ENCODE results near the gene PAGR1. TPM values are rescaled to one million over a fixed set of nuclear protein-coding genes. Genes with fewer than 3 reads are reported as not detected.

PAGR1 gene
- total and polyA plus RNA-seq, 2 of the 13 experiments (the other 11 are each of a cell fraction or from before 2014, with no cell fraction given) = 9.8 to 66.4 TPM

- TF ChIP-seq ZNF101 (CRISPR knock-in tag; IDR thresholded peaks at IDR 0.05; ENCODE audit: borderline replicate concordance, low read depth) = peak; percentile 60; the same call in 1 of the 2 replicates
- TF ChIP-seq ZNF235 (CRISPR knock-in tag; IDR thresholded peaks at IDR 0.05; ENCODE audit: borderline replicate concordance) = peak; percentile 94
- TF ChIP-seq SNRNP70 (IDR thresholded peaks at IDR 0.05; ENCODE audit: low read depth, low read length) = no peak
- peak; percentile 97 for TF ChIP-seq ZNF891 (CRISPR knock-in tag; IDR thresholded peaks at IDR 0.05)
- TF ChIP-seq SRSF1 (optimal IDR thresholded peaks at IDR 0.05; ENCODE audit: low read depth, low read length) = peak; percentile 97
- TF ChIP-seq ZNF382 (CRISPR knock-in tag; IDR thresholded peaks at IDR 0.05; ENCODE audit: borderline replicate concordance) = no peak
- TF ChIP-seq PBX3 (CRISPR knock-in tag; IDR thresholded peaks at IDR 0.05; ENCODE audit: borderline replicate concordance) = no peak; the same call in 1 of the 2 replicates
- no peak; the same call in 1 of the 2 replicates for TF ChIP-seq PAF1 (CRISPR knock-in tag; IDR thresholded peaks at IDR 0.05)
- TF ChIP-seq ZNF407 (CRISPR knock-in tag; IDR thresholded peaks at IDR 0.05; ENCODE audit: not compliant biosample characterization) = peak; percentile 97
- 0 out of 2 replicates have a peak, but pooled peaks have one; percentile 55 for TF ChIP-seq CHCHD3 (CRISPR knock-in tag; IDR thresholded peaks at IDR 0.05)
- TF ChIP-seq YEATS4 (CRISPR knock-in tag; IDR thresholded peaks at IDR 0.05; ENCODE audit: borderline replicate concordance) = peak; percentile 99
- TF ChIP-seq GPBP1L1 (CRISPR knock-in tag; IDR thresholded peaks at IDR 0.05) = no peak
- TF ChIP-seq AHR (CRISPR knock-in tag; IDR thresholded peaks at IDR 0.05) = peak; percentile 95
- peak; percentile 96 for TF ChIP-seq SAFB2 (CRISPR knock-in tag; IDR thresholded peaks at IDR 0.05; ENCODE audit: borderline replicate concordance, low read depth)
- TF ChIP-seq SALL1 (CRISPR knock-in tag; IDR thresholded peaks at IDR 0.05) = peak; percentile 84
- TF ChIP-seq ZBTB37 (CRISPR knock-in tag; IDR thresholded peaks at IDR 0.05) = no peak
These were observed 10.5 kb upstream of the PAGR1 start (continued) for GRCh38 chr16:29805232-29806098.

Data from HepG2 (cell line).